HEK293 (cell line): ENCODE data around the gene LRRC37A3.

Experiments
- CTCF ChIP-seq: fragments of 450-650 bp; formaldehyde crosslinking; IDR thresholded peaks from 2 replicates; pipeline ENCODE4 v1.5.1; 2016; ENCODE audit warnings: missing biosample characterization, missing genetic modification characterization
- PRDM4 ChIP-seq: fragments of 450-650 bp; formaldehyde crosslinking; IDR thresholded peaks from 2 replicates; pipeline ENCODE4 v1.5.1; 2017; ENCODE audit warnings: missing biosample characterization, missing genetic modification characterization

GRCh38 chr17:64941761-64942160 lies 22.5 kb upstream of the LRRC37A3 start:
- TF ChIP-seq CTCF (tag by site-specific recombination) (no peak), PRDM4 (no peak)
